Dendritic cell treated with granulocyte-macrophage colony-stimulating factor and Interleukin-4, amounts not matched to agents 40 ng/mL and 50 ng/mL, for 4 days (primary cell): ENCODE data around the gene MEOX1.

Experiments used
- H3K27ac Mint-ChIP-seq: one replicate; pipeline ENCODE4 v1.8.0; 2022; ENCODE audit warnings: mild to moderate bottlenecking, mixed read lengths
- H3K27me3 Mint-ChIP-seq: one replicate; pipeline ENCODE4 v1.8.0; 2022; ENCODE audit warnings: mild to moderate bottlenecking, mixed read lengths
- H3K36me3 Mint-ChIP-seq: one replicate; pipeline ENCODE4 v1.8.0; 2022; ENCODE audit warnings: low read depth, mixed read lengths
- H3K4me1 Mint-ChIP-seq: one replicate; pipeline ENCODE4 v1.8.0; 2022; ENCODE audit warnings: low read depth, mixed read lengths
- H3K4me3 Mint-ChIP-seq: one replicate; pipeline ENCODE4 v1.8.0; 2022; ENCODE audit warnings: mild to moderate bottlenecking, moderate library complexity, mixed read lengths
- H3K9me3 Mint-ChIP-seq: one replicate; pipeline ENCODE4 v1.8.0; 2022; ENCODE audit warnings: mixed read lengths
- intact Hi-C: fragments of 100-400 bp; cut with micrococcal nuclease; formaldehyde crosslinking; loops from one replicate; pipeline ENCODE4 v1.15.0; 2022

MEOX1 gene

DNA sequence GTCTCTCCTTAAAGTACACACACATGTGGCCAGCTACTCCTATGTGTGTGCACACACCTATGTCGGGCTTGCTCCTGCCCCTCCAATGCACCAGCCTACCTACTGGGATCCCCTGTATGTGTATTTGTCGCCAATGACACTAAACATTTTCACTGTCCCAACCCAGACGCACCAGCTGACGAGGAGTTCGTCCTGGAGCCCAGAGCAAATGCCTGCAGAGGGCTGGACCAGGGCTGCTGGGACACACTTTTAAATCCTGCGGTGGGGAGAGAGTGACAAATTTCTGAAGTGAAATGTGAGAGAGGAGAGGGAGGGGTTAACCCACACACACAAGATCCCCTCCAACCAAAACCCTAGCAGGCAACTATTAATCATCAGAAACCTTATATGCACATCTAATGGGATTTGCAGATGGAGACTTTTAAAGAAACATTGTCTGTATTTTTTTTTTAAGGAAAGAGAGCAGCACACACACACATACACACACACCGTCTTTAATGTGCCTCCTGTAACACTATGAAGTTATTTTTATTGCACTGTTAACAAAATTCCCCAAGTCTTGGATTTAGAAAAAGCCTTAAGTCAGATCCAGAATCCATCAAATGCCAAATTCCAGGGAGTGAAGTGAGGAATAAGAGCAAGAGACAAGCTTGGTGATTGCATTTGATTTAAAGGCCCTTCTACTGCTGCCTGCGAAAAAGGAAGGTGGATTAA, at the start of gene MEOX1:
Gene MEOX1, minus strand, starts transcription at position 224 of the 714 bp plus-strand sequence. CDS start 388 bp downstream, outside the sequence.
- Mint-ChIP-seq H3K9me3 (no peaks in the 10 kb centered on the region), H3K4me1 (peaks cover 9% of the 10 kb centered on the region), H3K36me3 (no peaks in the 10 kb centered on the region), H3K4me3 (no peak within 1 kb of the TSS), H3K27me3 (peaks cover 20% of the 10 kb centered on the region), H3K27ac (no peak within 1 kb of the TSS)
- intact Hi-C loops = no loop called here

GRCh38 chr17:43710101-43710500, 48.4 kb upstream of the MEOX1 start:
- intact Hi-C loops = no loop called here
- H3K36me3 Mint-ChIP-seq = no peaks in the 10 kb centered on the region
- H3K4me1 Mint-ChIP-seq = peaks cover 26% of the 10 kb centered on the region
- peaks cover 56% of the 10 kb centered on the region for H3K27me3 Mint-ChIP-seq
- no peak overlapping the region for H3K27ac Mint-ChIP-seq
- H3K9me3 Mint-ChIP-seq = no peaks in the 10 kb centered on the region
- H3K4me3 Mint-ChIP-seq = no peak overlapping the region

GRCh38 chr17:43709210-43709609, 47.5 kb upstream of the MEOX1 start:
- Mint-ChIP-seq H3K4me3 (no peak overlapping the region), H3K9me3 (no peaks in the 10 kb centered on the region), H3K27ac (no peak overlapping the region), H3K4me1 (peaks cover 19% of the 10 kb centered on the region), H3K27me3 (peaks cover 50% of the 10 kb centered on the region), H3K36me3 (no peaks in the 10 kb centered on the region)
- intact Hi-C loops = no loop called here

- H3K36me3 Mint-ChIP-seq = no peaks in the 10 kb centered on the region
- no peak overlapping the region for H3K4me3 Mint-ChIP-seq
- H3K27me3 Mint-ChIP-seq = peaks cover 44% of the 10 kb centered on the region
- peaks cover 15% of the 10 kb centered on the region for H3K4me1 Mint-ChIP-seq
- intact Hi-C loops = no loop called here
- H3K9me3 Mint-ChIP-seq = peaks cover 9% of the 10 kb centered on the region
- no peak overlapping the region for H3K27ac Mint-ChIP-seq
Measured at GRCh38 chr17:43707184-43707583, 45.5 kb upstream of the MEOX1 start.

- H3K9me3 Mint-ChIP-seq = peaks cover 9% of the 10 kb centered on the region
- H3K27ac Mint-ChIP-seq = no peak overlapping the region
- intact Hi-C loops = no loop called here
- H3K4me1 Mint-ChIP-seq = peaks cover 21% of the 10 kb centered on the region
- peaks cover 43% of the 10 kb centered on the region for H3K27me3 Mint-ChIP-seq
- H3K36me3 Mint-ChIP-seq = no peaks in the 10 kb centered on the region
- H3K4me3 Mint-ChIP-seq = no peak overlapping the region
Measured at GRCh38 chr17:43706235-43706634, 44.5 kb upstream of the MEOX1 start.

- Mint-ChIP-seq H3K4me3 (no peak overlapping the region), H3K36me3 (no peaks in the 10 kb centered on the region), H3K4me1 (peaks cover 27% of the 10 kb centered on the region), H3K27ac (no peak overlapping the region), H3K9me3 (peaks cover 18% of the 10 kb centered on the region), H3K27me3 (peaks cover 55% of the 10 kb centered on the region)
- intact Hi-C loops = no loop called here
Measured at GRCh38 chr17:43703630-43704029, 41.9 kb upstream of the MEOX1 start.

DNA sequence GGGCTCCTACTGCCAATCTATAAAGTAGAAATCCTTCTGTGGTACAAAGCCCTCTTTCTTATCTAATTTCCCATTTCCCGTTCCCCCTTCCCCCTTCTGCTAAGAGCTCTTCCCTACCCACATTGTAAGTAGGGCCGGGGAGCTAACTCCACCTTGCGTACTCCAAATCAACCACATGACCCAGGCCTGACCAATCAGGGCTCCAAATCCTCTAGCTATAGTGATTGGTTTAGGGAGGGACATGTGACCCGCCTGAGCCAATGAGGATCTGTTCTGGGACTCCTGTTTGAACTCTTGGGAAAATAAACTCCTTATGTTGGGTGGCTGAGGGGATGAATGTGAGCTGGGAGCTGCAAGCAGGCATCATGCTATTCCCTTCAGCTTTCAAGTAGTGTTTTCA, 40.9 kb upstream of the MEOX1 start:
- H3K4me1 Mint-ChIP-seq = peaks cover 24% of the 10 kb centered on the region
- H3K36me3 Mint-ChIP-seq = no peaks in the 10 kb centered on the region
- peaks cover 18% of the 10 kb centered on the region for H3K9me3 Mint-ChIP-seq
- peaks cover 64% of the 10 kb centered on the region for H3K27me3 Mint-ChIP-seq
- H3K4me3 Mint-ChIP-seq = no peak overlapping the region
- no peak overlapping the region for H3K27ac Mint-ChIP-seq
- intact Hi-C loops = no loop called here

DNA sequence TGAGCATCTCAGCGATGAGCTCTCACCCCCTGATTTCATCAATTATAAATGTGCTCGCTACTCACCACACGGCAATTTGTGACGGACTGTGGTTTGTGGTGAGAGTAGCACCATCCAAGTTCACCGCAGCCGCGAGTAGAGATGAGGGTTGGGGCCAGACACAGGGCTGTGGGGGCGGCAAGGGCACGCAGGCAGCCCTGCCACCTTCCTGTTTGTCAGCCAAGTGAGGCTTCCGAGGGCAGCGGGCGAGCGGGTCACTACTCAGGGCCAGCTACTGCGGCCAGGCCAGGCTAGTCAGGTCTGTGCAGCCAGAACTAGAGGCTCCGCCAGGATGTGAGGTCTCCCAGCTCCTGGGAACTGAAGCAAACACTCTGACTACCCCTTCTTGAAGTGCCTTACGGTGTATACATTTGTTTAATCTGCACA, 39.6 kb upstream of the MEOX1 start:
- Mint-ChIP-seq H3K4me3 (no peak overlapping the region), H3K4me1 (peaks cover 23% of the 10 kb centered on the region), H3K36me3 (no peaks in the 10 kb centered on the region), H3K27ac (no peak overlapping the region), H3K9me3 (peaks cover 18% of the 10 kb centered on the region), H3K27me3 (peaks cover 65% of the 10 kb centered on the region)
- intact Hi-C loops = no loop called here

DNA sequence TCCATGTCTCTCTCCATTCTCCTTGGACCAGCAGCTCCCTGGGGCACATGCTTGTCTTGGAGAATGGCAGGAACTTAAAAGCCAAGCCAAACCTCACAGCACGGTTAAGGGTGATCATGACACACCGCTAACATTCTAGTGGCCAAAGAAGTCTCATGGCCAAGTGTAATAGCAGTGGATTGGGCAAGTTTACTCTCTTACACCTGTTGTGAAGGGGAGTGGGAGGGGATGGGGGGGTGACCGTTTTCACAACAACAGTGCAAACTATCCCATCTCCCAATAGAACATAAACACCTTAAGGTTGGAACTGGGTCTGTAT, 37.7 kb upstream of the MEOX1 start:
- Mint-ChIP-seq H3K27ac (peak overlapping the region; percentile 1), H3K36me3 (no peaks in the 10 kb centered on the region), H3K4me1 (peaks cover 27% of the 10 kb centered on the region), H3K4me3 (no peak overlapping the region), H3K9me3 (peaks cover 18% of the 10 kb centered on the region), H3K27me3 (peaks cover 53% of the 10 kb centered on the region)
- intact Hi-C loops = no loop called here

GRCh38 chr17:43698678-43699437, 37.1 kb upstream of the MEOX1 start:
- intact Hi-C loops = no loop called here
- Mint-ChIP-seq H3K4me3 (no peak overlapping the region), H3K27ac (peak overlapping the region; percentile 1), H3K4me1 (peaks cover 27% of the 10 kb centered on the region), H3K27me3 (peaks cover 51% of the 10 kb centered on the region), H3K36me3 (no peaks in the 10 kb centered on the region), H3K9me3 (peaks cover 18% of the 10 kb centered on the region)

- H3K27me3 Mint-ChIP-seq = peaks cover 48% of the 10 kb centered on the region
- intact Hi-C loops = no loop called here
- H3K27ac Mint-ChIP-seq = no peak overlapping the region
- peaks cover 16% of the 10 kb centered on the region for H3K9me3 Mint-ChIP-seq
- H3K4me1 Mint-ChIP-seq = peaks cover 27% of the 10 kb centered on the region
- H3K36me3 Mint-ChIP-seq = no peaks in the 10 kb centered on the region
- no peak overlapping the region for H3K4me3 Mint-ChIP-seq
Measured at GRCh38 chr17:43697937-43698336, 36.2 kb upstream of the MEOX1 start.

- intact Hi-C loops = no loop called here
- peaks cover 17% of the 10 kb centered on the region for H3K4me1 Mint-ChIP-seq
- no peaks in the 10 kb centered on the region for H3K36me3 Mint-ChIP-seq
- peaks cover 9% of the 10 kb centered on the region for H3K9me3 Mint-ChIP-seq
- H3K27ac Mint-ChIP-seq = no peak overlapping the region
- H3K27me3 Mint-ChIP-seq = peaks cover 38% of the 10 kb centered on the region
- no peak overlapping the region for H3K4me3 Mint-ChIP-seq
Measured at GRCh38 chr17:43696891-43697290, 35.2 kb upstream of the MEOX1 start.

DNA sequence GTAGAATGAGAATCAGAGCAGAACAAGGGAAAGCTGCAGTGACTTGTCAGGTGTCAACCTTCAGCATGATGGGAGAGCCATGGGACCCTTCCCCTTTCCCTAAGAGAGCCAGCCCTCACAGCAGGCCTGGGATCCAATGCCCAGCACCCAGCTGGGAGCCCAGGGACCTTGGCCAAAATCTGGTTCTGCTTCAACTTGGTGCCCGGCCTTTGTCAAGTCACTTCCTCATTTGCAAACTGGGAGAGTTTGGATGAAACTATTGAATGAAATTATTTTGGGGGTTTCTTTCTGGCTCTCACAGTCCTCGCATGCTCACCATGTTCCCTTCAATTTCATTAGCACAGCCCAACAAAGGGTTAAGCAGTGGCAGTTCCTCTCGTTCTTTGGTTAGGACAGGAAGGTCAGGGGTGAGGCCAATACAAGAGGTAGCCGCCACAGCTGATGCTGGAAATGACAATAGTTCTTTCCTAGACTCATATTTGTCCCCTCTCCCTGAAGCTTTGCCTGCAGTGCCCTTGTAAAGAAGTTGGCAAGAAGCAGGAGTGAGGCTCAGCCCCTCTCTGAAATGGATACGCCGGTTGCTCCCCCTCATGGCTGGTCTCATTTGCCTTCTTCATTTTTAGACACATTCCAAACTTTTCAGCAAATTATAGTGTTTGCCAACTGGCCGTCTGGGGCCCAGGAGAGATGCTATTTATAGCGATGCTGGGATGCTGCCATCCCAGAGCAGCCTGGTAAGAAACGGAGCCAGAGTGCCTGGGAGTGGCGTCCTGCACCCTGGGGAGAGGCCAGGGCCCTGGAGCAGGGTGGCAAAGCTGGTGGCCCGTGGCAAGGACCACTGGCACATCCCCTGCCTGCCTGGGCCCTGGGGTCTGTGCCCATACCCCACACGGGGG, 34.5 kb upstream of the MEOX1 start:
- Mint-ChIP-seq H3K27me3 (peaks cover 40% of the 10 kb centered on the region), H3K4me1 (peaks cover 13% of the 10 kb centered on the region), H3K4me3 (no peak overlapping the region), H3K9me3 (peaks cover 9% of the 10 kb centered on the region), H3K36me3 (no peaks in the 10 kb centered on the region), H3K27ac (no peak overlapping the region)
- intact Hi-C loops = no loop called here
